GM13977 (cell line): Measurements from ENCODE around the gene MTUS2.

Experiments
- DNase-seq: peaks from one replicate; pipeline ENCODE4 v3.0.0; 2012; ENCODE audit warnings: low spot score
- in situ Hi-C: fragments of 300-500 bp; cut with MboI; formaldehyde crosslinking; loops from one replicate; pipeline ENCODE4 v1.12.0; 2022; ENCODE audit warnings: low sequenced_read_pairs, low pct_unique_long_range_greater_than_20kb, mixed read lengths, inconsistent platforms; ENCODE audit not compliant: unreplicated experiment
- TF ChIP-seq, protein P1 (sequence below): IDR thresholded peaks from 2 replicates; pipeline ENCODE4 v1.5.1; 2012; ENCODE audit warnings: mild to moderate bottlenecking, control low read depth; ENCODE audit not compliant: insufficient read depth; ENCODE audit errors: extremely low read depth, missing control alignments

Gene MTUS2

GRCh38 chr13:29067306-29067945 lies 247.3 kb downstream of the MTUS2 start:
- TF ChIP-seq, protein P1, sequence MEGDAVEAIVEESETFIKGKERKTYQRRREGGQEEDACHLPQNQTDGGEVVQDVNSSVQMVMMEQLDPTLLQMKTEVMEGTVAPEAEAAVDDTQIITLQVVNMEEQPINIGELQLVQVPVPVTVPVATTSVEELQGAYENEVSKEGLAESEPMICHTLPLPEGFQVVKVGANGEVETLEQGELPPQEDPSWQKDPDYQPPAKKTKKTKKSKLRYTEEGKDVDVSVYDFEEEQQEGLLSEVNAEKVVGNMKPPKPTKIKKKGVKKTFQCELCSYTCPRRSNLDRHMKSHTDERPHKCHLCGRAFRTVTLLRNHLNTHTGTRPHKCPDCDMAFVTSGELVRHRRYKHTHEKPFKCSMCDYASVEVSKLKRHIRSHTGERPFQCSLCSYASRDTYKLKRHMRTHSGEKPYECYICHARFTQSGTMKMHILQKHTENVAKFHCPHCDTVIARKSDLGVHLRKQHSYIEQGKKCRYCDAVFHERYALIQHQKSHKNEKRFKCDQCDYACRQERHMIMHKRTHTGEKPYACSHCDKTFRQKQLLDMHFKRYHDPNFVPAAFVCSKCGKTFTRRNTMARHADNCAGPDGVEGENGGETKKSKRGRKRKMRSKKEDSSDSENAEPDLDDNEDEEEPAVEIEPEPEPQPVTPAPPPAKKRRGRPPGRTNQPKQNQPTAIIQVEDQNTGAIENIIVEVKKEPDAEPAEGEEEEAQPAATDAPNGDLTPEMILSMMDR: no peak
- in situ Hi-C loops: no loop called here
- DNase-seq: no peak

DNA sequence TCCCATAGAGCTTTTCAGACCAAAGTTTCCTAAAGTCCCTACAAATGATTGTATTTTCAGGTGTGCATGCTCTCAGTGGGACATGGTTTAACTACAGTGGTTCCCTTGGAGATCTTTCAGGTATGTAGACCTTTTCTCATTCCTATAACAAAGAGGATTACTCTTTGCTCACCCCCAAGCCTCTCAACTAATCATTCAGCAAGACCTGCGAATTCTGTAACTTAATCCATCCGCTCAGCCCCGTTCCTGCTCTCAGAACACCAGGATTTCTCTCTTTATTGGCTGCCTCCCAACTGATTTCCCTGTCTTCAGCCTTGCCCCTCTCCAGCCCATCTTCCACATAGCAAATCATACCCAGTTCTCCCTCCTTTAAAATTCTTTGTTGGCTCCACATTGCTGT lies 253.6 kb downstream of the MTUS2 start:
- no peak for DNase-seq
- in situ Hi-C loops: no loop called here
- TF ChIP-seq, protein P1: no peak

DNA sequence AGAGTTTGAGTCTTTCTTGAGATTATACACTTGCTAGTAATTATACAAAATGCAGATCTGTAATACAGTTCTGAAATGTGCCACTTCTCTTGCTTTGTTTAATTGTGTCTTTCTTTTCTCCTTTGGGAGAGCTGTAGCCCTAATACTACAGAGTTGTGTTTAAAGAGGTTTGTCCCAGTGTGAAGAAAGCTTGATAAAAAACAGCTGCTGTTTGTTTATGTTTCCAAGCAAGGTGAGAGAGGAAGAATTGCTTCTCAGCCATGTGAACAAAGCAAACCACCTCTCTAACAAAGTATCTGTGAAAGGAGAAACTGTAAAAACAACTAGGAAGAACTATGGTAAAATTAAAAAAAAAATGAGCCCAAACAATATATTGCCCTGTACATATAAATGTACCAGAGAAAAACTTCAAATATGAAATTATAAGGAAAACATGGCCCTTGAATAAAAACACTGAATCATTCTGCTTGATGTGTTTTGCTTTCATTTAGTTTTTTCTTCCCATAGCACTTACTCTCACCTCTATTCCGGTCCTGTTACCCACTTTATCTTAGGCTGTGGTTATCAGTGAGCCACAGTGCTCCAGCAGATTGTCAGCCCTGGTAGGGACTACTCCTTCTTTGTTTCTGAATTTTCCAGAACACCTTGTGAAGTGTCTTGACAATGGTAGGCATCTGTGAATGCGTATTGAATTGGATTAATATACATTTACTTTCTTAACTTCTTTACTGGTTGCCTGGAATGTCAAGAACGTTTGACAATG lies 257.1 kb downstream of the MTUS2 start:
- TF ChIP-seq, protein P1: no peak
- in situ Hi-C loops: loop anchor here (25.0 kb wide), 1 partner anchor 285 kb away; no protein-coding TSS in a partner anchor

DNA sequence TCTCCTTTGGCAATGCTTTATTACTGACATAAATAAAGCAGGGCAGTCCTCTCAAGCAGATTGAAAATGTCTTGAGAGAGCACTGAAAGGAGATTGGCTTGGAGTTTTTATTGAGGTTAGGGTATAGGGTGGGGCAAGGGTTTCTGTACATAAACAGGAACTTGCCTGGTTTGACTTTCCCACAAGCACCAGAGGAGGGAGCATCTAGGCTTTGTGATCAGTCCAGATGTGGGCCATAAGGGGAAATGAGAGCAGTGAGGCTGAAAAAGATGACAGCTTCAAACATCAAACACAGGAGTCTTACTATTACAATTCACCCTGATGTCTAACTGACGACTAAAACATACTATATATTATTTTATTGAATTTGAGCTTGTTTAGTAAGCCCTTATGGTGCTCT lies 260.9 kb downstream of the MTUS2 start:
- TF ChIP-seq, protein P1: peak; percentile 64
- in situ Hi-C loops: loop anchor here (25.0 kb wide), 1 partner anchor 281 kb away; no protein-coding TSS in a partner anchor
- peak; percentile 35 for DNase-seq

More for the DNA sequence above, 257.1 kb downstream of the MTUS2 start:
- DNase-seq: no peak

- in situ Hi-C loops: loop anchor here (25.0 kb wide), 1 partner anchor 280 kb away; no protein-coding TSS in a partner anchor
- no peak for DNase-seq
- TF ChIP-seq, protein P1: no peak
Measured at GRCh38 chr13:29081697-29082440, 261.7 kb downstream of the MTUS2 start.

GRCh38 chr13:29099781-29100406 lies 279.8 kb downstream of the MTUS2 start:
- TF ChIP-seq, protein P1: no peak
- in situ Hi-C loops: loop anchor here (25.0 kb wide), 1 partner anchor 262 kb away; no protein-coding TSS in a partner anchor
- DNase-seq: no peak
